Left lobe of liver (tissue), 2 donors: ENCODE measurements around the gene RNF217. TPM values are rescaled to one million over a fixed set of nuclear protein-coding genes. Genes with fewer than 3 reads are reported as not detected.
"Not testable (repeated sequence)": the region's sequence is repeated elsewhere in the genome, so short reads cannot be mapped to it uniquely, and the experiment has no call there.

Experiments
- ATAC-seq: fragments of 200-7000 bp; cut with Tn5 transposase; one replicate; pipeline ENCODE4 v1.9.1; 2020; ENCODE audit warnings: mild to moderate bottlenecking, moderate library complexity
- DNase-seq: peaks from one replicate; pipeline ENCODE4 v3.0.0-alpha.2; 2020; ENCODE audit warnings: low spot score
- total RNA-seq: library from RNA; stranded (reverse); gene quantifications from one replicate; pipeline ENCODE4 v1.2.1, GENCODE V29; 2021
- donor health status: DM: no; HTN: no; CAD: no; lungs with moderate emphysema.
- donor health status: DM: no; HTN: yes; CAD: no.

Gene RNF217, protein sequence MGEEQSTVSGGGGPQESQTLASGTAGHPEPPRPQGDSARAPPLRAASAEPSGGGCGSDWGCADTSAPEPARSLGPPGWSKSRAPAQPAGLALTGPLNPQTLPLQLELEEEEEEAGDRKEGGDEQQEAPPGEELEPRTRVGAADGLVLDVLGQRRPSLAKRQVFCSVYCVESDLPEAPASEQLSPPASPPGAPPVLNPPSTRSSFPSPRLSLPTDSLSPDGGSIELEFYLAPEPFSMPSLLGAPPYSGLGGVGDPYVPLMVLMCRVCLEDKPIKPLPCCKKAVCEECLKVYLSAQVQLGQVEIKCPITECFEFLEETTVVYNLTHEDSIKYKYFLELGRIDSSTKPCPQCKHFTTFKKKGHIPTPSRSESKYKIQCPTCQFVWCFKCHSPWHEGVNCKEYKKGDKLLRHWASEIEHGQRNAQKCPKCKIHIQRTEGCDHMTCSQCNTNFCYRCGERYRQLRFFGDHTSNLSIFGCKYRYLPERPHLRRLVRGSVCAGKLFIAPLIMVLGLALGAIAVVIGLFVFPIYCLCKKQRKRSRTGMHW
- total RNA-seq, result 25.0 TPM

- DNase-seq (peak; percentile 83), ATAC-seq (peak; percentile 78)
Observed at GRCh38 chr6:124961777-124962638, at the start of gene RNF217. RNF217 (plus strand) TSS chr6:124962437; CDS start chr6:124962545, 108 bp downstream.

- no peak for ATAC-seq
- DNase-seq, result no peak
Observed at GRCh38 chr6:124913056-124913455, 49.2 kb upstream of the RNF217 start.

DNA sequence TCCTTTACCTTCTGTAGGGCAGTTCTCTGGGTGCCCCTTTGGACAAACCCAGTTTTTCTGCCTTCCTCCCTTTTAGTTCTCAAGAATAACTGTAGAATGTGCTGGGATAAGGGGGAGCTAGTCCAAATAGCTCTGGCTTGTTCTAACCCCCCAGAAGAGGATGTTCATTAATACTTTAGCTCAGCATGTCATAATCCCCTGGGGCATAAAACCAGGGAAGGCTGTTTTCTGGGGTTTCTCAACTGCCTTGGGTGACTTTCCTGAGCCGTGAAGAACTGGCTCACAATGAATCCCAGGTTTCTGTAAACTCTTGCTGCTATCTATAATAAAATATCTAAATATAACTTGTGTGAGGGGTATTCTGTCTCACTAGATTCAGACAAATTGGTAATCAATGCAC, 44.5 kb upstream of the RNF217 start:
- ATAC-seq (no peak), DNase-seq (no peak)

- ATAC-seq, DNase-seq: not testable (repeated sequence)
Observed at GRCh38 chr6:124919703-124920102, 42.5 kb upstream of the RNF217 start.

DNA sequence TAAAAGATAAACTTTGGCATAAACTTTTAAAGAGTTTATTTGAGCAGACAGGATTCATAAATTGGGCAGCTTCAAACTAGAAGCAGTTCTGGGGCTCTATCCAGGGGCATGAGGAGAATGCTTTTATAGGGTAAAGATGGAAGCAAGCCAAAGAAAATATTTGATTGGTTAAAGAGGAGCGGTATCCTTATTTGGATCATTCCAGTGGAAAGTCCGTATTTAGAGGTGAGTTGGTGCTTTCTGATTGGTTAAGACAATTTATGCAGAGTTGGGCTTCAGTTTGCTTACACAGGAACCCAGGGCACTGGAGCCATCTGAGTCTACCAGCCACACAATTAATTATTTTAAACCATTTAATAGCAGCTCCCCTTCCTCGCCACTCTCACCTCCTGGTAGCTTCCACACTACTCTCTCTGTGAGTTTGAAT, 37.9 kb upstream of the RNF217 start:
- ATAC-seq (peak; percentile 58), DNase-seq (no peak)

DNA sequence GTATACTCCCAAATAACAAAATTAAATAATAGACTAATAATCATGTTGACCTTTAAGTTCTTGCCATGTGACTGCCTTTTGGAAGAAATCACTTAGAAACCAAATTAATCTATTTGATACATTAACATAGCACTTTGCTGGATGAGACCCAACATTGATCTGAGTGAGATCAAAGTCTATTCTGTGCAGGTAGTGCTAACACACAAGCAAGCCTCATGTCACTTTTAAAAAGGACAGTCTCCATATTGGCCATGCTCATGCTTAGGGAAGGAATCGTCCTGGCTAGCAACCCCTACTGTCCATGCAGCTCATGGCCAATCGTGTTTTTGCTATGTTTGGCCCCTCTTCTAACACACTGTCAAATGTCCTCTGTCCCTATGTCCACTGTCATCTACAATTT, 35.8 kb upstream of the RNF217 start:
- DNase-seq, result no peak
- ATAC-seq, result peak; percentile 95

- DNase-seq (no peak), ATAC-seq (no peak)
Observed at GRCh38 chr6:124927806-124928205, 34.4 kb upstream of the RNF217 start.

DNA sequence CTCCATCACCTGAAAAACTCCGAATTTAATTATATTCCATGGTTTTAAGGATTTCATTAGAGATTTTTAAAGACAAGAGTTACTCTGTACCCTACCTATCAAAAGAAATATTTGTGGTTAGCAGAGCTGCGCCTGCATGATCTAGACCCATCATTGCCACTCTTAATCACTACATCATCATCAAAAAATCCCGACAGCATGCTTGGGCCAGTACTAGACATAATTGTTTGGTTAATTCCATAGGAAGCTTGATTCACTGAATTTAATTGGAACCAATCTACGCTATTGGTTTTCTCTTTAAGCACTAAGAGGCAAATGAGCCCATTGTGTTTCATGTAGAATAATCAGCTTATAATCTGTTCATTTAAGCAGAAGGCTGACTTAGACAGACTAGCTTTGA, 33.4 kb upstream of the RNF217 start:
- ATAC-seq (no peak), DNase-seq (no peak)

DNA sequence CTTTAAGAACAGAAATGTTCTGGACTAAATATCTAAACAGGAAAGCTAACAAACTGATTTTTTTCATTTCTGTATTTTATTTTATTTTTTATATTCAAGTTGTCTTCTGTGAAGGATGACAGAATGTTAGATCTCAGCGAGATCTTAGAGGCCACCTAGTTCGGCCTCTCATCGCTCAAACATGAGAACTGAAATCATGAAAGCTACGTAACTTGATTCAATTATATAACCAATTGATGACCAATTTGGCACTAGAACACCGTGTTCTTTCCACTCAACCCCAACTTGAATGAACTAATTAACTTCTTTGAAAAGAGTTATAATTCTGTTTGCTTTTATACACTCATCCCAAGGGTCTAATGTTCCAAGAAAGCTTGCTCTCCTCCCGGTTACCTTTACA, 24.6 kb upstream of the RNF217 start:
- ATAC-seq, result no peak

DNA sequence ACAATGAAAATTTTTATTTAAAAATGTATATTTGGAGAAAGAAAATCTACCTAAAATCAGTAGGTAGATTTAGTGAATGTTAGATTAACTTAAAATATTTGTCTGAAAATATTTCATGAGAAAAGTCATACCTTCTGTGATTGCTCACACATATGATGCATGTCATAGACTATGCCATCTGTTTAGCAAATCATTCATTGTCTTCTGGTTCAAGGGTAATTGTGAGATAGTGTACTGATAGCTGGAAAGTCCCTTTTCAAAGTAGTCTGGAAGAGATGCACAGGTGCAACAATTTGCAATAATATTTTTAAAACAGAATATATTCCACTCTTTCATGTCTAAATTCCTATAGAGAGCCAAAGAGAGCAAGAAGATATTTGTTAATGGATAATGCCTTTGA, 21.0 kb upstream of the RNF217 start:
- ATAC-seq (no peak), DNase-seq (no peak)

More for the DNA sequence above, 24.6 kb upstream of the RNF217 start:
- DNase-seq, result no peak

DNA sequence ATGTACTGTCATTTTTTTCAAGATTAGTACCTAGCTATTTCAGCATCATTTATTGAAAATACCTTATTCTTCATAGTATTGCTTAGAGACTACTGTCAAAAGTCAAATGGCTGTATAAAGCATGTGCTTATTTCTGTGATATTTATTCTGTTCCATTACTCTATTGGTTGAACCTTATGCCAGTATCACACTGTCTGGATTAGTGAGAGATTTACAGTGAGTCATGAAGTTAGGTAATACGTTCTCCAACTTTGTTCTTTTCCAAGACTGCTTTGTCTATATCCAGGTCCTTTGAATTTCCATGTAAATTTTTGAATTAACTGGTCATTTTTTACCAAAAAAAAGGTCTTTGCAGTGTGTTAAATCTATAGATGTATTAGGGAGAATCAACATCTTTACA, 18.6 kb upstream of the RNF217 start:
- DNase-seq (no peak), ATAC-seq (no peak)

DNA sequence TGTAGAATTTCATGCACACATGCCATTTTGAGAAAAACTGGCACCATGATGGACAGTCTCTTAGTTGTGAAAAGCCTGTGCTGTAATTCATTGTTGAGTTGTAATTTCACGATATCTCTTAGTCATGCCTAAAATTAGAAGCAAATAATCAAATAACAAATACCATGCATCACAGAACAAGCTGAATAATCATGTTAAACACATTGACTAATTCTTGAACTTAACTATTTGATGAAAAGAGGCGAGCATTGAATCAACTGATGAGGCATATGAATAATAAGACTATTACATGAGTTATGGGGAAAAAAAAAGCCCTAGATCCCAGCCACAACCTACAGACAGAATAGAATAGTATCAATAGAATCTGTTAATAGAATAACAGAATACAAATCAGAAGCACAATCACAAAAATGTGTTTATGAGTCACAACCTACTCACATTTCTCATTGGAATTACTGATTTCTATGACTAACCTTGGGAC, 14.2 kb upstream of the RNF217 start:
- DNase-seq (no peak), ATAC-seq (no peak)

- ATAC-seq (no peak), DNase-seq (no peak)
Observed at GRCh38 chr6:124949706-124950105, 12.5 kb upstream of the RNF217 start.

GRCh38 chr6:124953808-124954207, 8.4 kb upstream of the RNF217 start:
- ATAC-seq (no peak), DNase-seq (no peak)

DNA sequence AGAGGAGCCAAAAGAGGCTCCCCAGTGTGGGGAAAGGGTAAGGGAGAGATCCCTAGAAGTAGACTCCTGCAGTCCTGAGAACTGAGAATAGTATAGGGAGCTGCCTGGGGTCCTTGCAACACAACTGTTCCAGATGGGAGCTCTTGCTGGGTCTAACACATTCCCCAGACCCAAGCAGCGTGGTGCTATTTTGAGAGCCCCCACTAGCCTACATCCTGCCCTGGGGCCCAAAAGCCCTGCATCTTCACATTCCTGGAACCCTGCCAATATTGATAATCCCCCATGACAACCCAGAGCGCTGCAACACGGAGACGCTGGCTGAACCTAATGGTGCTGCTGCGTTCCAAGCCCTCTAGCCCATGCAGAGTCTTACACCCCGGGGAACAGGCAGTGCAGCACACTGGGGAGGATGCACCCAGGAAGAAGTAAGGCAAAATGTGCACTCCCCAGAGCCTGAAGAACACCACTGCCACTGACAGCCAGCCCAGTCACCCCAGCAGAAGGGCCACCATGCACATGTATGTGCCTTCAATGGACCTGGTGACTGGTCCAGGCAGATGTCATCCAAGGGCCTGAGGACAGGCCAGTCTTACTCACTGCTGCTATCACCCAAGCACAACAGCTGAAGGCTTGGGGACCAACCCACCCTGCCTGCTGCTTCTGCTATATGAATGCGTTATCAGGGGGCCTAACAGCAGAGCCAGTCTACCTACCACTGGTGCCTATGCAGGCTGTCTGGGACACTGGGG, 7.0 kb upstream of the RNF217 start:
- DNase-seq (no peak), ATAC-seq (no peak)

DNA sequence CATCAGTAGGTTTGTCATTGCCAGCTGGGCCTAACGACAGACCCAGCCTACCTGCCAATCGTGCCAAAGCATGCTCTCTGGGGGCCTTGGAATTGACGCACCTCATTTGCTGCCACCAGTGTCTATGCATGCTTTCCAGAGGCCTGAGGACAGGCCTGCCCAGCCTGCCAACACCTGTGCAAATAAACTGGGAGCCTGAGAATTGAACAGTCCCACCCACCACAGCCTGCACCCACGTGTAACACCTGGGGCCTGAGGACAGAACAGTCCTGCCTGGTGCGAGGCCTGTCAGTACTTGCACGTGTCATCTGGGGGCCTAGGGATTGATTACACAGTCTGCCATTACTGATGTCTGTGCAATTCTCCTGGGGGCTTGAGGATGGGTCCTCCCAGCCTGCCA, 6.2 kb upstream of the RNF217 start:
- ATAC-seq, result no peak
- DNase-seq, result no peak

GRCh38 chr6:124958149-124958548, 4.1 kb upstream of the RNF217 start:
- no peak for DNase-seq
- ATAC-seq, result no peak

DNA sequence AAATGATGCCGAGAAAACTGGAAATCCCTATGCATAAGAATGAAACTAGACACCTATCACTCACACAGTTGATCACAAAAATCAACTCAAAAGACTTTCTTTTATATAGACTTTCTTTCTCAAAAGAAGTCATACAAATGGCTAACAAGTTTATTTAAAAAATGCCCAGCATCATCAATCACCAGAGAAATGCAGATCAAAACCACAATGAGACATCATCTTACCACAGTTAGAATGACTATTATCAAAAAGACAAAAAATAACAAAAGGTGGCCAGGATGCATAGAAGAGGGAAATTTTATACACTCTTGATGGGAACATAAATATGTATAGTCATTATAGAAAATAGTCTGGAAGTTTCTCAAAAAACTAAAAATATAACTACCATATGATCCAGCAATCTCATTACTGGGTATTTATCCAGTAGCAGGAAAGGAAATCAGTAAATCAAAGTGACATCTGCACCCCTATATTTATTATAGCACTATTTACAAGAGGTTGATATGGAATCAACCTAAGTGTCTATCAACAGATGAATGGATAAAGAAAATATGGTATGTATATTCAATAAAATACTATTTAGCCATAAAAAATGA, 3.4 kb upstream of the RNF217 start:
- ATAC-seq (no peak), DNase-seq (no peak)

- DNase-seq (no peak), ATAC-seq (no peak)
Observed at GRCh38 chr6:124960757-124961463, 1.3 kb upstream of the RNF217 start.

GRCh38 chr6:124961464-124961776, 817 bp upstream of the RNF217 start:
- ATAC-seq (no peak), DNase-seq (no peak)
